Germinal center (tissue), 1 donor: ENCODE measurements around the gene LDLRAD2.

Source experiments
- DNase-seq: peaks from one replicate; pipeline ENCODE4 v3.0.0; 2012; ENCODE audit warnings: mixed read lengths, low spot score

Gene LDLRAD2

GRCh38 chr1:21863981-21864380, 51.9 kb downstream of the LDLRAD2 start:
- DNase-seq: no peak

GRCh38 chr1:21864730-21865129, 52.7 kb downstream of the LDLRAD2 start:
- DNase-seq: no peak

DNA sequence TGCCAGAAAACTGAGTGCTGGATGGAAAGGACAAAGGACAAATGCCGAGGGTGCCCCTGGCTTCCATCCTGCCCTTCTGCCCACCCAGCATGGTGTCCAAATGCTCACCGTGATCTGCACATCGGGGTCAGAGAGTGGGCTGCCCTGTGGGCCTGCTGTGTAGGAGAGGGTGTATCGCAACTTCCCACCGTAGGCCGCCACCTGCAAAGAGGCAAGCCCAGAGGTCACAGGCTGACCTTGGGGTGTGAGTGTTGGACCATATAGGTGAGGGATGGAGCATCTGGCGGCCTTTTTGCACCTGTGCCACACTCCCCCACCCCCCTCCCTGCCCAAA, 53.5 kb downstream of the LDLRAD2 start:
- no peak for DNase-seq

DNA sequence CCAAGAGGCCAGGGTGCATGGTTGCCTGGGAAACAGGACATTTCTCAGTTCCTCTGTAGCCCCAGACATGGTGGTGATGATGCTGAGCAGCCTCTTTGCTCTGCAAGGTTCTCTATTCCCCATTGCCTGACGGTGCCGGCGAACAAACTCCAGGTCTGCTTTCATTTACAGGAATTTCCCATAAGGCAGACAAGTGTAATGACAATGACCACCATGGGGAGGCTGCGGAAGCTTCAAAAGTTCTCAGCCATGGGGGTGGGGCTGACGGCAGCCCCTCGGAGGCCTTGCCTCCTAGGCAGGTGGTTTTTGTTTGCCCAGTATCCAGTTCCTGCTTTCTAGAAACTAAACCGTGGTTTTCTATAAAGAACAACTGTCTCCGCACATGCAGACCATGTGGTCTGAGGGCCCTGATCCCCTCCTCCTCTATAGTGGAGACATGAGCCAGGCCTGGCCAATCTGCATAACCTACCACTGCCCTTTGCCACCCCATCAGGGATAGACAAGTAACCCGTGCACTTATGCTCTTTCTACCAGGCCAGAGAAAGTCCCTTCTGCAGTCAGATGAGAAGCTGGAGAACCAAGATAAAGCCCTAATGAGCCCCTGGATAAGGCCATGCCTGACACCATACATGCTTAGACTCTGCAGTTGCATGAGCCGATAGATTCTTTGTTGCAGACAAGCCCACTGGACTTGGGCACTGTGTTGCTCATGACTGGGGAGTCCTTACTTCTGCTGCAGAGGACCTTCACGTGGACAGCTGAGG, 54.1 kb downstream of the LDLRAD2 start:
- DNase-seq: peak; percentile 35

- DNase-seq: no peak
Observed at GRCh38 chr1:21866707-21867043, 54.6 kb downstream of the LDLRAD2 start.

GRCh38 chr1:21867451-21867996, 55.5 kb downstream of the LDLRAD2 start:
- DNase-seq: no peak

DNA sequence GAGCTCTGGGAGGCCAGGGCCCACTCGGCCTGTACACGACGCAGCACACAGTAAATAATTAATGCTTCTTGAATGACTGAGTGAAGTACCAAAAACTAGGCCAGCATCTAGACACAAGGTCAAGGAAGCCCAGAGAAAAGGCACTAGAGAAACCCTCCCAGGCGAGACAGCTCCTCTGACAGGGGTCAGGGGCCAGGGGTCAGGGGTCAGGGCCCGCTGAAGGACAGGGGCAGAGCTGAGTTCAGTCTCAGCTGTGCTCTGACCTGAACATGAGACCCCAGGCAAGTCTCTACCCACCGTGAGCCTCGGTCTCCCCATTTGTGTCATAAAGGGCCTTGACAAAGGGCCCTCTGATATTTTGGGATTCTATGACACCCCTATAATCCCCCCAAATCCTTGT, 56.4 kb downstream of the LDLRAD2 start:
- no peak for DNase-seq

- DNase-seq: no peak
Observed at GRCh38 chr1:21868941-21869454, 56.9 kb downstream of the LDLRAD2 start.

DNA sequence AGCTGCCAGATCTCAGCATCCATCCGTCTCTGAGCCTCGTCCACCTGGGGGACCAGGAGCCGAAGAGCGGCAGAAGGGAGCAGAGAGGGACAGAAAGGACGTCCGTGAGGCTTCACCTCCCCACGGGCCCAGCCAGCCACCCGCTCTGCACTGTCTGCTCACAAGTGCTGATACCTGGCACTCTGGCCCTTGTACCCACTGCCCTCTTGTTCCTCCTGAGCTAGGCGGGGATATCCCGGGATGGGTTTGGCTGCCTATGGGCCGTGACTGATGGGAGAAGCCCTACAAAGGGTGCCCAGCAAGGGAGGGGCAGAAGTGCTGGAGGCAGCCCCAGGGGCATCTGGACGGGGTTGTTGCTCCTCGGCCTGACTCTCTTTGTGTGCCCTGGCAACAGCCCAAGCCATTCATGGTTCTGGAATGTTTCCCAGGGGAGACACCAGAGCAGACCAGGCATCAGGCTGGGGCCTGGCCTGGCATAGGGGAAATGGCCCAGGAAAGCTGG, 57.6 kb downstream of the LDLRAD2 start:
- no peak for DNase-seq

GRCh38 chr1:21870611-21871010, 58.5 kb downstream of the LDLRAD2 start:
- DNase-seq: no peak

GRCh38 chr1:21871943-21872342, 59.9 kb downstream of the LDLRAD2 start:
- DNase-seq: no peak

GRCh38 chr1:21872445-21873079, 60.5 kb downstream of the LDLRAD2 start:
- DNase-seq: no peak

DNA sequence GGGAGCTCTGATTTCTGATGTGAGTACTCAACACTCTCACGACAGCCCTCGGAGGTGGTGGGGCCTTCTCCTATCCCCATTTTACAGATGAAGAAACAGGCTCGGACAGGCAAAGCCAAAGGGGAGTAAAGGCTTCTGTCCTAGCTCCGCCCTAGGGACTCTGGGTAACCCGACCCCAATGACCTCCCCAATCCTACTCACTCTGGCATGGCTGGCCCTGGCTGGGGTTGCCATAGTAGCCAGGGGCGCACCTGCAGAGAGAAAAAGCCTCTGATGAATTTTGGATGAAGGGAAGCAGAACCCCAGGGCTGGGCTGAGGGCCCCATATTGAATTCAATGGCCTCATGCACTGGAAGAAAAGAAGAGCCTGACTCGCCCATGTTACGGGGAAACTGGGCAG, 61.1 kb downstream of the LDLRAD2 start:
- no peak for DNase-seq

GRCh38 chr1:21873761-21874160, 61.7 kb downstream of the LDLRAD2 start:
- DNase-seq: no peak

GRCh38 chr1:21874328-21874727, 62.3 kb downstream of the LDLRAD2 start:
- no peak for DNase-seq
